Tibial artery (tissue), 4 donors: ENCODE measurements around the gene KIF1A.

Experiments used
- DNase-seq, 2 donors: peaks; one replicate each; pipeline ENCODE4 v3.0.0-alpha.2; 2019
- H3K27ac ChIP-seq, 2 donors: fragments of 200-600 bp; sonication (generic) in 1 of 2; 1 replicate in 1 of 2; 2 replicates in 1 of 2; pipeline ENCODE4 v1.5.1; 2018 to 2019; ENCODE audit warnings: mild to moderate bottlenecking in 1 of 2
- H3K27me3 ChIP-seq, 2 donors: fragments of 200-600 bp; sonication (generic) in 1 of 2; one replicate each; pipeline versions ENCODE4 v1.5.1 to v1.6.0; 2016 to 2019
- H3K36me3 ChIP-seq, 3 donors: fragments of 200-600 bp; sonication (generic) in 2 of 3; one replicate each; pipeline ENCODE4 v1.5.1; 2016 to 2019; ENCODE audit warnings: mild to moderate bottlenecking in 2 of 3
- H3K4me1 ChIP-seq, 4 donors: fragments of 200-600 bp; sonication (generic) in 2 of 4; 1 replicate in 3 of 4; 2 replicates in 1 of 4; pipeline ENCODE4 v1.5.1; 2016 to 2019
- H3K4me3 ChIP-seq, 2 donors: fragments of 200-600 bp; sonication (generic) in 1 of 2; 1 replicate in 1 of 2; 2 replicates in 1 of 2; pipeline ENCODE4 v1.5.1; 2018 to 2019; ENCODE audit warnings: mild to moderate bottlenecking in 2 of 2
- H3K9me3 ChIP-seq, 3 donors: fragments of 200-600 bp; sonication (generic) in 1 of 3; one replicate each; pipeline ENCODE4 v1.5.1; 2016 to 2019
- intact Hi-C: fragments of 100-400 bp; cut with DNase I; formaldehyde crosslinking; loops from one replicate; pipeline ENCODE4 v1.15.0; 2023; ENCODE audit warnings: low total_unique reads
- TF ChIP-seq, protein P1 (sequence below), 2 experiments: fragments of 200-600 bp in 1 of 2; fragments of 450-650 bp in 1 of 2; IDR thresholded peaks; one replicate each; pipeline ENCODE4 v1.5.1; 2017 to 2019; ENCODE audit warnings: antibody characterized with exemption in 2 of 2, mild to moderate bottlenecking in 1 of 2, moderate library complexity in 1 of 2

Gene KIF1A

DNA sequence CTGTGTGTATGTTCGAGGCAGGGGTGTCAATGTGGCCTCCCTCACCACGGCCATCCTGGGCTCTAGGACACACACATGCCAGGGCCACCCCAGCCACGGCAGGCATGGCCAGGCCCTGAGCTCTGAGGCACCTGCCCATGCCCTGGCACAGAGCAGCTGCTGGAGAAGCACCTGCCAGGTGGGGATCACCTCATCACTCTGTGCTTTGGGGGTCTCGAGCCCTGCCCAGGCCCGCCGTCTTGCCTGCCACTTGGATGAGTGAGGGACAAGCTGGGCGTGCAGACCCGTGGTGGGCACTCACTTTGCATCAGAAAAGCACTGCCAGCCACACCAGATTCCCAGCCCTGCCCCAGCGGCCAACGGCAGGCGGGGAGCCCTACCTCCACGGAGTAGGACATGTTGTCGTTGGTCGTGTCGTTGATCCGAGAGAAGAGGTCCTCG is 33.1 kb downstream of the KIF1A start:
- TF ChIP-seq, protein P1, sequence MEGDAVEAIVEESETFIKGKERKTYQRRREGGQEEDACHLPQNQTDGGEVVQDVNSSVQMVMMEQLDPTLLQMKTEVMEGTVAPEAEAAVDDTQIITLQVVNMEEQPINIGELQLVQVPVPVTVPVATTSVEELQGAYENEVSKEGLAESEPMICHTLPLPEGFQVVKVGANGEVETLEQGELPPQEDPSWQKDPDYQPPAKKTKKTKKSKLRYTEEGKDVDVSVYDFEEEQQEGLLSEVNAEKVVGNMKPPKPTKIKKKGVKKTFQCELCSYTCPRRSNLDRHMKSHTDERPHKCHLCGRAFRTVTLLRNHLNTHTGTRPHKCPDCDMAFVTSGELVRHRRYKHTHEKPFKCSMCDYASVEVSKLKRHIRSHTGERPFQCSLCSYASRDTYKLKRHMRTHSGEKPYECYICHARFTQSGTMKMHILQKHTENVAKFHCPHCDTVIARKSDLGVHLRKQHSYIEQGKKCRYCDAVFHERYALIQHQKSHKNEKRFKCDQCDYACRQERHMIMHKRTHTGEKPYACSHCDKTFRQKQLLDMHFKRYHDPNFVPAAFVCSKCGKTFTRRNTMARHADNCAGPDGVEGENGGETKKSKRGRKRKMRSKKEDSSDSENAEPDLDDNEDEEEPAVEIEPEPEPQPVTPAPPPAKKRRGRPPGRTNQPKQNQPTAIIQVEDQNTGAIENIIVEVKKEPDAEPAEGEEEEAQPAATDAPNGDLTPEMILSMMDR (IDR thresholded peaks at IDR 0.05): no peak
- no peak overlapping the region for H3K27ac ChIP-seq
- H3K4me1 ChIP-seq: no peaks in the 10 kb centered on the region
- H3K27me3 ChIP-seq: peaks cover 0 to 77% of the 10 kb centered on the region in 2 donors
- H3K9me3 ChIP-seq: no peaks in the 10 kb centered on the region
- no peak overlapping the region for H3K4me3 ChIP-seq
- no peak for DNase-seq
- intact Hi-C loops: no loop called here
- H3K36me3 ChIP-seq: no peaks in the 10 kb centered on the region

DNA sequence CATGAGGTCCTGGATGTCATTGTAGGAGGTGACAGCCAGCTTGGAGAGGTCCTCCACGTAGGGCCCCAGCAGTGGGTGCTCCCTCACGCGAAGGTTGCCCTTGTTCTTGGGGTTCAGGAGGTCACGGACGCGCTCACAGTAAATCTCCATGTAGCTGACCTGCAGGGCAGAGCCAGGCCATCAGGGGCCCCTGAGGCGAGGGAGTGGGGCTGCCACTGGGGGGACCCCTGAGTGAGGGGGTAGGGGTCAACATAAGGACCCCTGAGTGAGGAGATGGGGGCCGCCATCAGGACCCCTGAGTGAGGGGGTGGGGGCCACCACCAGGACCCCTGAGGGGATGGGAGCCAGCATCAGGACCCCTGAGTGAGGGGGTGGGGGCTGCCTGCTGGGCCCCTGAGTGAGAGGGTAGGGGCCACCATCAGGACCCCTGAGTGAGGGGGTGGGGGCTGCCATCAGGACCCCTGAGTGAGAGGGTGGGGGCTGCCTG is 33.6 kb downstream of the KIF1A start:
- Histone ChIP-seq H3K27ac (no peak overlapping the region), H3K36me3 (no peaks in the 10 kb centered on the region), H3K4me1 (no peaks in the 10 kb centered on the region), H3K4me3 (no peak overlapping the region), H3K9me3 (no peaks in the 10 kb centered on the region), H3K27me3 (peaks cover 0 to 76% of the 10 kb centered on the region in 2 donors)
- TF ChIP-seq, protein P1 (IDR thresholded peaks at IDR 0.05): no peak
- DNase-seq: no peak
- intact Hi-C loops: no loop called here

DNA sequence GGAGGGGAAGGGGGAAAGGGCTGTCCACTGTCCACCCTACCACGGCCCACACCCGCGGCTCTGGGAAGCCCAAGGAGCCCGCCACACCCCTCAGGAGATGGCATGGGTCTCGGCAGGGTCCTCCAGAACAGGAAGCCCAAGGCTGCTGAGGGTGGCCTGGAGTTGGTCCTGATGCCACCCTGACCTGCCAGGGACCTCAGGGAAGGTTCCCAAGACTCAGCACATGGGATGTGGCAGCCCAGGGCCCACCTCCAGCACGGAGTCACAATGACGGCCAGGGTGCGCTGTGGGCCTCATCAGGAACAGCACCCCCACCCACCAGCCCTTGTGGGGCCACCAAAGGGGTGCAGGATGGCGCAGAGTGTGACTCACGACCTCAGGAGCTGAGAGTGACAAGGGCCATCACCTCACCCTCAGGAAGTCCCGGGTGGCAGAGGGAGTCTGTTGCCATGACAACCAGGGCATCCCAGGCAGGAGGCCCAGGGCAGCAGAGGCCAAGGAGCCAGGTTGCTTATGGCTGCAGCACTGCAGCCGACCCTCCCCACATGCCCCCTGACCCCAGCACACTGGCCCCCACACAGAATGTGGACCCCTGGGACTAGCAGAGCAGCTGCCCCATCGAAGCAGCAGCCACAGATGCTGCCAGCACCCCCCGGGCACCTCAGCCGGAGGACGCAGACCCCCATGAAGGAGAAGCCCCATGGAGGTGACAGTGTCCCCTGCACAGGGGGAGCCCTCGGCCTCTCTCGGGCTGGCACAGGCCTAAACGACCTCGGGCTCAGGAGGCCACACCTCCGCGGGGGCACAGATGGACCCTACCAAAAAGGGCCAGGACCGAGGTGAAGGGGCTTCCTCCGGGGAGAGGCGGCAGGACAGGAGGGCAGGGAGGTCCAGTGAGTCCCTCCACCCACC is 34.3 kb downstream of the KIF1A start:
- H3K36me3 ChIP-seq: no peaks in the 10 kb centered on the region
- TF ChIP-seq, protein P1 (IDR thresholded peaks at IDR 0.05): no peak

DNA sequence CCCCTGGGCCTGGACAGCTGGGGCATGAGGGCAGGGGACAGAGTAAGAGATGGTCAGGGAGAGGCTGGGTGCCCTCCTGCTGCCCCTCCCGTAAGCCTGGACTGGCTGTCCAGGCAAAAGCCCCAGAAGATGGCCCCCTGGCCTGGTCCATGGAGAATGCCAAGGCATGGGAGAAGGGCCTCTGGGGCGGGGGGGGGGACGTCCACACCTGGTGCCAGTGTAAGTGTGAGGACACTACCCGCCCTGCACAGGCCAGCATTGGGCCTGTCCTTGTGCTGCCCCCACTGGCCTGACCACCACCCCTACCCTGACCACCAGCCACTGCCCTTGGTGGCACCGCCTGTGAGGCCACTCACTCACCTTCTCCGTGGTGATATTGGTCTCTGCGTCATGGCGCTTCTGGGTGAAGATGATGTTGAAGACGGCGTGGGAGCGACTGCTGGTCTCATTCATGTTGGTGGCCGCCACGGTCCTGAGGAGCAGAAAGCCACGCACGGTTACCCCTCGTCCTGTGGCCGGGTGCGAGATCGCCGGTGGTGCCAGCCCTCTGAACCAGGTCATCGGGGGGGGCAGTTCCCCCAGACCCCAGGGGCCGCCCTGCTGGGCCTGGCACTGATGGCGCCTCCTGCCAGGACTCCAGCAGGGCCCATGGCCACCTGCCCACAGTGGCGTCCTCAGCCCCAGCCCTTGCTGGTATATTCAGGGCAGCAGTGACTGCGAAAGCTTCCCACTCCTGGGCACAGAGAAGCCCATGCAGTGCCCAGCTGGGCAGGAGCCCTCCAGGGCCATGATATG is 35.2 kb downstream of the KIF1A start:
- Histone ChIP-seq H3K36me3 (no peaks in the 10 kb centered on the region), H3K9me3 (no peaks in the 10 kb centered on the region), H3K4me3 (no peak overlapping the region), H3K27me3 (peaks cover 0 to 77% of the 10 kb centered on the region in 2 donors), H3K4me1 (no peaks in the 10 kb centered on the region), H3K27ac (no peak overlapping the region)
- intact Hi-C loops: no loop called here
- no peak for DNase-seq
- TF ChIP-seq, protein P1 (IDR thresholded peaks at IDR 0.05): no peak

More for the DNA sequence above, 34.3 kb downstream of the KIF1A start:
- Histone ChIP-seq H3K27me3 (peaks cover 0 to 71% of the 10 kb centered on the region in 2 donors), H3K9me3 (no peaks in the 10 kb centered on the region), H3K4me3 (no peak overlapping the region), H3K27ac (no peak overlapping the region), H3K4me1 (no peaks in the 10 kb centered on the region)
- DNase-seq: no peak
- intact Hi-C loops: no loop called here

DNA sequence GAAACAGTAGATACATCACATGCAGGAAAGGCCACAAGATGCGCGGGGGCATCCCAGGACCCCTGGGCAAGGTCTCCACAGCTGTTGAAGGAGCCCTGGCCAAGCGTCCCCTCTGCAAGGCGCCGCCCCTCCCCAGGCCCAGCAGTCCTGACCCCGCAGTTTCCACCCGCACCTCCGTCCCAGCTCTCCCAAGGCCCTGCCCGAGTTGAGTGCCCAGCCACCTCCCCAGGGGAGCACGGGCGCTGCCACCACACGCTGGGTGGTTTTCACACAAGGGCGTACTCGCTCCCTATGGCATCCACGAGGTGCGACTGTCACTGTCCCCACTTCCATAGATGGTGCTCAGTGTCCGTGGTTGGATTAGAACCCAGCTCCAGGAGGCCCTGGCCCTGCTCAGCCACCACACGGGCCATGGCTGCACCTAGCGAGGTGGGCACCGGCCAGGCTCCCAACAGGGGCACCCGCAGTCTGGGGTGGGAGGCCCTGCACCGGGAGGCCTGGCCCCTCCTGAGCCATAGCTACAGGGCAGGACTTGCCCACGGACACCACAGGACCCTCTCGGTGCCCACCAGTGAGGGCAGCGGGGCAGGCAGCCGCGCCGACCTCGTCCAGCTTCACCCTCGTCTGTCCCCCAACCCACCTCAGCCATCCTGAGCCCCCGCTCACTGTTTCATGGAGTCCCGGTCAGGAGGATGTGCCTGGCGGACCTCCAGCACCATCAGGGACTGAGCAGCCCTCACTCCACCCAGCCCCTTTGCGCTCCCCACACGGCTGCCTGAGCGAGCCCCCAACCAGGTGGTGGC is 36.0 kb downstream of the KIF1A start:
- Histone ChIP-seq H3K9me3 (no peaks in the 10 kb centered on the region), H3K4me1 (no peaks in the 10 kb centered on the region), H3K27ac (no peak overlapping the region), H3K4me3 (no peak overlapping the region), H3K27me3 (peaks cover 0 to 75% of the 10 kb centered on the region in 2 donors), H3K36me3 (no peaks in the 10 kb centered on the region)
- TF ChIP-seq, protein P1 (IDR thresholded peaks at IDR 0.05): no peak
- no peak for DNase-seq
- intact Hi-C loops: no loop called here
